NCI-H748 (cell line): ENCODE data around the gene QRFP.
A peak's percentile ranks its signal among the peaks of the same experiment; 100 is the strongest.

ENCODE experiments used
- DNase-seq: peaks from one replicate; lab custom pipeline; 2025; ENCODE audit not compliant: unreplicated experiment; lab: John Stamatoyannopoulos, UW

The QRFP gene

GRCh38 chr9:130872912-130873503 lies 23.6 kb downstream of the QRFP start:
- DNase-seq = no peak

- no peak for DNase-seq
Observed at GRCh38 chr9:130872508-130872907, 24.1 kb downstream of the QRFP start.

GRCh38 chr9:130872093-130872492 lies 24.5 kb downstream of the QRFP start:
- DNase-seq = no peak

- DNase-seq = no peak
Observed at GRCh38 chr9:130871395-130872062, 25.1 kb downstream of the QRFP start.

GRCh38 chr9:130870491-130871381 lies 25.9 kb downstream of the QRFP start:
- DNase-seq = no peak

GRCh38 chr9:130869250-130869649 lies 27.4 kb downstream of the QRFP start:
- DNase-seq = peak; percentile 21

- no peak for DNase-seq
Observed at GRCh38 chr9:130868230-130868629, 28.4 kb downstream of the QRFP start.

GRCh38 chr9:130867556-130867955 lies 29.1 kb downstream of the QRFP start:
- no peak for DNase-seq

GRCh38 chr9:130866474-130866965 lies 30.1 kb downstream of the QRFP start:
- peak; percentile 91 for DNase-seq

GRCh38 chr9:130865921-130866320 lies 30.7 kb downstream of the QRFP start:
- DNase-seq = no peak

- no peak for DNase-seq
Observed at GRCh38 chr9:130864541-130864940, 32.1 kb downstream of the QRFP start.

GRCh38 chr9:130862747-130863146 lies 33.9 kb downstream of the QRFP start:
- no peak for DNase-seq

GRCh38 chr9:130862217-130862616 lies 34.4 kb downstream of the QRFP start:
- no peak for DNase-seq

- no peak for DNase-seq
Observed at GRCh38 chr9:130861372-130862180, 35.0 kb downstream of the QRFP start.

GRCh38 chr9:130860458-130861316 lies 35.9 kb downstream of the QRFP start:
- DNase-seq = no peak

GRCh38 chr9:130858739-130859705 lies 37.6 kb downstream of the QRFP start:
- no peak for DNase-seq

GRCh38 chr9:130857864-130858738 lies 38.5 kb downstream of the QRFP start:
- no peak for DNase-seq

GRCh38 chr9:130856474-130856873 lies 40.1 kb downstream of the QRFP start:
- no peak for DNase-seq
